ENCODE results near the gene SLC34A3.

SLC34A3 gene

GRCh38 chr9:137218754-137219271 lies 11.9 kb upstream of the SLC34A3 start:
- DNase-seq: no peak

DNA sequence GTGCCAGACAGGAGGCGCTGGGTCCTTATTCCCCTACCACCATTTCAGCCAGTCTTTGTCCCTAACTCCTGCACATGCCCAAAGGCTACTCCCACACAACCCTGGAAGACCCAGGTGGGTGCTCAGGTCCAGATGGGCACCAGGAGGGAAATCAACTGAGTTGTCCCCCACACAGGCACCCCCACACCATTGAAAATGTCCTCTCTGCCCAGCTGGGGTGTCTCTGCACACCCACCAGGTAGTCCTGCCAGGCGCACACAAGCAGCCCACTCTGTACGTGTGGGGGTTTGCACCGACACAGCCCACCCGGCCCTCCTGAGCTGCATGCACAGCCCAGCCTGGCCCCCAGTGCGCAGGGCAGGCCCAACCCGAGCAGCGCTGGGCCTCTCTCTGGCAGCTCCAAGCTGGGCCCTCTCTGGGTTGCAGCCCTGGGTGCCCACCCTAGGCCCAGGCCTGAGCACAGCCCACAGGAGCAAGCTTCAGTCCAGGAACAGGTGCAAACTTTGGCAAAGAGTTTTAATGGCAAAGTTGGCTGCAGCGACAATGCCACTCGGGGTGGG lies 10.9 kb upstream of the SLC34A3 start:
- DNase-seq: no peak

DNA sequence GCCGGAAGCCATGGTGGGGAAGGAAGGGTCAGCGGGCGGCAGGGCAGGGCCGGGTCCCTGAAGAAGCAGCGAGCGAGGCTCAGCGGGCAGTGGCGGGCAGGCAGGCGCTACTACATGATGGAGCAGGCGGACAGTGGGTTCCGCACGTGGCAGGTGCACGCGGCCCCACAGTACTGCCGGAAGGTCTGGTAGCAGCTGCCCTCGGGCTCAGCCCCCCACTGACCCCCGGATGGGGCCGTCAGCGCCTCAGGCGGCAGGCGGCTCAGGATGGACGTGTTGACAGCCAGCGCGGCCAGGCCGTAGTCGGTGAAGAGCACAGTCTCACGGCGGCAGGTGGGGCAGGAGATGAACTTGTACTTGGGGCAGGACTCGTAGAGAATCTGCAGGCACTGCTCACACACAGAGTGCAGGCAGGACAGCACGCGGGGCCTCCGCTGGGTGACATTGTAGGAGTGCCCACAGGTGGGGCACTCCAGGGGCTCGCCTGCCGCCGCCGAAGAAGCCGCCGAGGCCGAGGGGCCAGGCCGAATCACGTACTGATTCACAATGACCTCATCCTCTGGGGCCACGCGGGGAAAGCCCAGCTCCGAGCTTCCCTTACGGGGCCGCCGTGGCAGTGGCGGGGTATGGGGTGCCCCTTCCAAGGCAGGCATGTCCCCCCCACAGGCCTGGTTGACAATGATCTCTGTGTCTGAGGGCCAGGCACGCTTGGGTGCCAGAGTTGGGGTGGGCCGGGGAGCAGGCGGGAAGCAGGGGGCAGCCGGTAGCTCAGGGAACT lies 10.2 kb upstream of the SLC34A3 start:
- no peak for DNase-seq

GRCh38 chr9:137221095-137221505 lies 9.6 kb upstream of the SLC34A3 start:
- DNase-seq: no peak

DNA sequence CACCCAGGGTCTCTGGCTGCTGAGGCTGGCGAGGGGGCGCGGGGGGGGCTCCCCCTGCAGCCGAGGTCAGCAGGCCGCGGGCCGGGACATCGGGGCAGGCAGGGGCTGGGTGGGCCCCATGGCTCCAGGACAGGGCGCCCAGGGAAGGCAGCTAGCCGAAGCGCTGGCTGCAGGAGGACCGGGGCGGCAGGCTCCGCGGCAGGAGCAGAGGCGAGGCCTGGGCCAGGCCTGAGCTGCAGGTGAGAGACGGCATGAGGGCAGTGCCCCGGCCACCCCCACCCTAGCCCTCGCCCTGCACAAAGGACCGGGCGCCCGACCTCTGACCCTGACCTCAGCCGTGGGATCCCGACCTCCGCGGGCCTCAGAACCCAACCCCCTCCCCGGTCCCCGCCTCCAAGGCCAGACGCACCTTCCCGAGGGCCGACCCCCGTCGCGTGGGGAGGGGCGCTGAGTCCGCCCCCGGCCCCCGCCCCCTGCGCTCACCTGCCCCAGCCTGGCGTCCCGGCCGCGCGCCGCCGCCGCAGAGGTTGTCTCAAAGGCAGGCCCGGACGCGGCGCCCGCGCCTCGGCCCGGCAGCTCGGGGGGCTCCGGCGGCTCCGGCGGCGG lies 9.1 kb upstream of the SLC34A3 start:
- no peak for DNase-seq

GRCh38 chr9:137222190-137223077 lies 8.3 kb upstream of the SLC34A3 start, which contains the start of gene RNF208:
Gene RNF208, minus strand, starts transcription at chr9:137222240. Its CDS starts 1,028 bp downstream, at chr9:137221212.
- DNase-seq: no peak

GRCh38 chr9:137223078-137223970 lies 7.4 kb upstream of the SLC34A3 start:
- DNase-seq: peak; percentile 88

DNA sequence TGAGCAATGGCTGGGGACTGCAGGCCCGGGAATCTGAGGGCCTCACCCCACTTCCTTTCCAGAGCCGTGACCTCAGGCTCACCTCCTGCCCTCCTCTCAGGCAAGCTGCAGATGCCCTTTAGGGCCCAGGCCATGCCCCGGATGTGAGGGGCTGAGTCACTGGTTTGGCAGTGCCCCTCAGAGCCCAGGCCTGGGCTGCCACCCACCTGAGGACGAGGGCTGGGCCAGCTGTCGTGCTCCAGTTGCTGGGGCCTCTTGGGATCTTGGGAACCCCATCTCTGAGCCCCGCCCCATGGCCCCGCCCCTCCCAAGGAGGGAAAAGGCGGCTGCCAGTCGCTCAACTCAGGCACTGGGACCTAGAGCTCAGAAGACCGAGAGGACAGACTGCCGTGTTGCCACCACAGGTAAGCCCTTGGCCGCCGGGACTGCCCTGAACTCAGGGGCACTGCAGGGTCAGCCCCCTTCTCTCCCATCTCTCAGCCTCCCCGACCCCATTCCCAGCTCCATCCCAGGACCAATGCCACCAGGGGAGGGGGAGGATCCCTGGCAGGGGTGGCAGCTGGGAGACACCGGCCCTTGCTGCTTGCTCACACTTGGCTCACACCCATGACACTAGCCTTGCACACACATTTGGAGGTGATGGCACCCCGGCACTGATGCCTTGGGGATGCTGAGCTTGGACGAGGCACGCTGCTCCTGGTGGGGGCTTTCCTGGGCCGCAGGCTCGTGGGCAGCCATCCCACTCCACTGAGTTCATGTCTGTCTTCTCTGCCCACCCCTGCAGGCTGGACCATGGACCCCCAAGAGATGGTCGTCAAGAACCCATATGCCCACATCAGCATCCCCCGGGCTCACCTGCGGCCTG lies 5.6 kb upstream of the SLC34A3 start, which contains the start of gene CYSRT1:
CYSRT1 (plus strand) TSS at position 345 of the 865 bp plus-strand sequence; CDS start at position 793, 448 bp downstream.
- no peak for DNase-seq

GRCh38 chr9:137225699-137226331 lies 4.9 kb upstream of the SLC34A3 start:
- no peak for DNase-seq

DNA sequence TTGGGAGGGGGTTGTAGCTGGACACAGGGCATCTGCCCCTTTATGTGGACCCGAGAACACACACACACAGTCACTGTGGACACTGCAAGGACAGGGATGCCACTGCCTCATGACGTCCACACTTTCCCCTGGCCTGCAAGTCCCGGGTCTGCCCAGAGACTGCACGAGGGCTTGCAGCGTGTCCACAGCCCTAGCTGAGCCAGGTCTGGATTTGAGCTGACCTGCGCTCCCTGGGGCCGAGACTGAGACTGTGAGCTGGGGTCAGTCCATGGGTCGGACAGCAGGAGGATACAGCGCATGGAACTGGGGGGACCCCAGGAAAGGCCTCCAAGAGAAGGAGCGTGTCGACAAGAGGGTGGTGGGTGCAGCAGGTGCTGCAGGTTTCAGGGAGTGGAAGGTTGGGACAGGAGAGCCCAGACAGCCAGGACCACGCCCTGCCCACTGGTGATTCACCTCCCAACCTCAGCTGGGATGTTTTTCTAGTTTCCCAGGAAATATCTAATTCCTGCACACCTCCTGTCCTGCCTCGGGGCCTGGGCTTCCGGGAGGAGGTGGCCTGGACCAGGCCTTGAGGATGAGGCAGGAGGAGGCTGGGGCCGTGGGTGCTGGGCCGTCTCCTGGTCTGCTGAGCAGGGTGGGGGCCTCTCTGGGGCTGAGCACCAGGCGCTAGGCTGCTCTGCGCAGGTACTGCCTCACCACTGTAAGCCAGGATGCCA lies 4.2 kb upstream of the SLC34A3 start:
- DNase-seq: no peak

DNA sequence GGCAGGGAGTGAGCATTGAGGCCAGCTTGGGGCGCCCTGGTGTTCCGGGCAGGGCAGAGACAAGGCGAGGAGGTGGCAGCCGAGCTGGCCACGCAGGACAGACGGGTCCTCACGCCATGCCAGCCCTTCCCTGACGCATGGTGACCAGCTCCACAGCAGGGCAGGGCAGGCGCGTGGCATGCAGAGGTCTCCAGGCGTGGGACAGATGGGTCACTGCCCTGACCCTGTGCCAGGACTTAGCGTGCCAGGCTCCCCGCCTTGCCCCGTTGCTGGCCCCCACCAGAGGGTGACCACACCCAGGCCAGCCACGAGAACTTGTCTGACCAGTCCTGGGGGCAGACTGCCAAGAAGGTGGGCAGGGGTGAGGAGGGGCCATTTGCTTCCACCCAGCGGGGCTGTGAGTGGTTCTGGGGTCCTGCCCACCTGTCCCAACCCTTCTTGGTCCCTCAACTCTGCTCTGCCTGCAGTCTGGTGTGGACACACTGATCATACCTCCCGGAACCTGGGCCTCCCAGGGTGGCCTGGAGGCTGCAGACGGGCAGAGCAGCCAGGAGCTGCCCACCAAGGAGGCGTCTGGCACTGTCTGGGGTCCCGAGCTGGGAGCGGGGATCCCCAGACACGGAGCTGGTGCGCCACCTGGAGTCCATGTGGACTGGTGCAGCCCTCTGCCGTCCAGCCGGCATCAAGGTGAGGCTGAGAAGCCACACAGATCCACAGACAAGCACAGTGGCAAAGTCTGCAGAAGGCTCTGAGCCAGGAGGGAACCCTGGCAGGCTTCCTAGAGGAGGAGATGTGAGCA lies 3.4 kb upstream of the SLC34A3 start, which contains the start of gene RNF224:
RNF224 (plus strand) TSS at position 449 of the 799 bp plus-strand sequence. CDS start 834 bp downstream, outside the sequence.
- DNase-seq: peak; percentile 18

DNA sequence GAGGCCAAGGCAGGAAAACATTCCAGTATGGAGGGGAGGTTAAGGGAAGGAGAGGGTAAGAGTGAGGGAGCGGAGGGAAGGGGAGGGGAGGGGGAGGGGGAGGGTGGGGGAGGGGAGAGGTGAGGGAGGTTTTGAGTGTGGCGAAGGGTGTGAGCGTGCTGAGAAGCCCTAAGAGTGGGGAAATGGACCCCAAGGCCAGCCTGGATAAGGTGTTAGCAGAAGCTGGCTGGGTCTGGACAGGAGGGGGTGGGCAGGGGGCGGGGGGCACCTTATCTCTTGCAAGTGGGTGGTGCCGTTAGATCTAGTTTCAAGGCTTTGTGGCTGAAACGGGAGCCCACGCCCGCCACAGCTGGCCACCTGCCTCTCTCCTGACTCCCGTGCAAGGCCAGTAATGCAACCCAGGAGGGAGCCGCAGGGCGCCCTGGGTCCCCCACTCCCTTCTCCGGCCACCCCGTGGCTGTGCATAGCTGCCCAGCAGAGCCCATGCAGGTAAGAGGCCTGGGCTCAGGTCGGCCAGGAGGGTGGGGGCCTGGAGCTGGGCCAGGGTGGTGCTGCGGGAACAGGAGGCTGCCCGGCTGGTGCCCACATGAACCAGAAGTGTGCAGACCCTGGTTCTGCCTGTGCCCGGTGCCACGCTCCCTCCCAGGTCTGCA lies 2.7 kb upstream of the SLC34A3 start:
- DNase-seq: no peak

DNA sequence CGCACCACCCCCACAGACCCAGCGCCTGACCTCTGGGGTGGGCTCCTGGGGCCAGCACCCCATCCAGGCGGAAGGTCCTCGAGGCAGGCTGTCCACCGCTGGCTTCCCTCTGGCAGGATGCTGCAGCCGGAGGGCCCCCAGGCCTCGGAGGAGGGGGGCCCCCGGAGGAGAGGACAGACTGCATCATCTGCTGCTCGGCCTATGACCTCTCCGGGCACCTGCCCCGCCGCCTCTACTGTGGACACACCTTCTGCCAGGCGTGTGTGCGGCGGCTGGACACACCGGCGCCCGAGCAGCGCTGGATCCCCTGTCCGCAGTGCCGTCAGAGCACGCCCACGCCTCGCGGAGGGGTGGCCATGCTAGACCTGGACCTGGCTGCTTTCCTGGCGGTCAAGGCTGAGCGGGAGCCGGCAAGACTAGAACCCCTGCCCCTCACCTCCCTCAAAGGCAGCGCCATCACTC lies 2.2 kb upstream of the SLC34A3 start:
- no peak for DNase-seq

DNA sequence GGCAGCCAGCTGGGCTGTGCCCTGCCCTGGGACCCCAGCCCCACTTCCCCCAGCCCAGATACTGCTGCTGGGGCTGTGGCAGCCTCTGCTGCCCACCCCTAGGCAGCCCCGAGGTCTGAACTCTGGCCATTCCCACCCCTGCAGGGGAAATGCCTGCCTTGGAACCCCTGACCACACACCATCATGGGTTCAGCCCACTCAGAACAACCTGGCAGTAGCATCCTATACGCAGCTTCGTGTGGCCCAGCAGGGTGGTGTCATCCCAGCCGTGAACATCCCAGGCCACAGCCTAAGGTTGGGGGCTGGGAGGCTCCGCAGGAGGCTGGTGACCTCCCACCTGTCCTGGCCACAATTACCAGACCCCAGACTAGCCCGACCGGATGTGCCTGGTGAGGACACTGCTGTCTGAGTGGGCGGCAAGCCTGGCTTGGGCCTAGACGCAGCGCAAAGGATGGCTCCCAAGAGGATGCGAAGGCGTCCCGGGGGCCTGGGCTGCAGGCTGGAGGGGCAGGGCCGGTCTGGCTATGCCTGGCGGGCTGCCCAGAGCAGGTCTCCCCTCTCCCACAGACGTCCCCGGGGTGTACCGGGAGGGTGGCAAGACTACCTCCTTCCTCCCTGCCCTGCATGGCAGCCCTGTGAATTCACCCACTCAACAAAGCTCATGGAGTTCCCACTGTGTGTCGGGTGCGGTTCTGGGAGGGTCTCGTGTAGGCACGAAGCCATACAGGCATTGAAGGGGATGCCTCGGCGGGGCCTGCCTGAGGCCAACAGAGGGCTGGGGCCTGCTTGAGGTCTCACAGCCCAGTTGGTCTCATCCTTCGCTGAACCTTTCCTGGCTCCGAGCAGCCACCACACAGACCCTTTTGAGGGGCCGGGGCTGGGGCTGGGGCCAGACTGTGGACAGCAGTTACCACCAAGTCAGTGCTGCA lies 1.5 kb upstream of the SLC34A3 start:
- DNase-seq: no peak

GRCh38 chr9:137229903-137230704 lies 597 bp upstream of the SLC34A3 start:
- DNase-seq: no peak
